Measurements from ENCODE around the gene F2RL1.

DNA sequence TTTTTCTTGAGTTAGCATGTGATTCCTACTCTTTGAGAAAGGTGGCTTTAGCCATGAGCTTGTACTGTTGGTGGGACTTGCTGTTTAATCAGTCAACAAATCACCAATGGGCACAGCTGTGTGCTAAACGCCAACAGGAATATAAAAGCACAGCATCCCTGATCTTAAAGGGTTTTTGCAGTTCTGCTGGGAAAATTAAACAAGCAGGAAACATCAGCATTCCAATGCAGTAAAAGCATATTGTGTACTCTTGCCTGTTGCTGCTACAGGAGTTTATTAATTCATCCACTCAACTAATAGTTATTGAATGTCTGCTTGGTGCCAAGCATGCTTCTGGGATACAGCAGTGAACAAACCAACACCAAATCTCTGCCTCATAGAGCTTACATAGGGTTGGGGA, 27.4 kb upstream of the F2RL1 start:
- TF ChIP-seq, protein P1, sequence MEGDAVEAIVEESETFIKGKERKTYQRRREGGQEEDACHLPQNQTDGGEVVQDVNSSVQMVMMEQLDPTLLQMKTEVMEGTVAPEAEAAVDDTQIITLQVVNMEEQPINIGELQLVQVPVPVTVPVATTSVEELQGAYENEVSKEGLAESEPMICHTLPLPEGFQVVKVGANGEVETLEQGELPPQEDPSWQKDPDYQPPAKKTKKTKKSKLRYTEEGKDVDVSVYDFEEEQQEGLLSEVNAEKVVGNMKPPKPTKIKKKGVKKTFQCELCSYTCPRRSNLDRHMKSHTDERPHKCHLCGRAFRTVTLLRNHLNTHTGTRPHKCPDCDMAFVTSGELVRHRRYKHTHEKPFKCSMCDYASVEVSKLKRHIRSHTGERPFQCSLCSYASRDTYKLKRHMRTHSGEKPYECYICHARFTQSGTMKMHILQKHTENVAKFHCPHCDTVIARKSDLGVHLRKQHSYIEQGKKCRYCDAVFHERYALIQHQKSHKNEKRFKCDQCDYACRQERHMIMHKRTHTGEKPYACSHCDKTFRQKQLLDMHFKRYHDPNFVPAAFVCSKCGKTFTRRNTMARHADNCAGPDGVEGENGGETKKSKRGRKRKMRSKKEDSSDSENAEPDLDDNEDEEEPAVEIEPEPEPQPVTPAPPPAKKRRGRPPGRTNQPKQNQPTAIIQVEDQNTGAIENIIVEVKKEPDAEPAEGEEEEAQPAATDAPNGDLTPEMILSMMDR (IDR thresholded peaks at IDR 0.05): no peak
- TF ChIP-seq POLR2A (IDR thresholded peaks at IDR 0.05): no peak
